Measurements from ENCODE around the gene CHIC1. TPM values are rescaled to one million over a fixed set of nuclear protein-coding genes. Genes with fewer than 3 reads are reported as not detected.
"Not testable (repeated sequence)": the region's sequence is repeated elsewhere in the genome, so short reads cannot be mapped to it uniquely, and the experiment has no call there.

The CHIC1 gene
- total RNA-seq, 2 donors from 2014 or later, result 3.0 to 8.3 TPM

- TF ChIP-seq POLR2A (IDR thresholded peaks at IDR 0.05) (no peak), CTCF (IDR thresholded peaks at IDR 0.05) (no peak)
- no peak for DNase-seq
- intact Hi-C loops (cut with DNase I), result no loop called here
- H3K4me3 ChIP-seq, result no peak overlapping the region
- 77% methylated on average over 3 of the region's 5 CpGs; no CpG with 5 or more reads in 1 of the 2 donors for WGBS, 2 donors
- H3K27me3 ChIP-seq, result no peaks in the 10 kb centered on the region
- no peaks in the 10 kb centered on the region for H3K4me1 ChIP-seq
- ATAC-seq, result no peak
- no peaks in the 10 kb centered on the region for H3K9me3 ChIP-seq
- no peak overlapping the region for H3K27ac ChIP-seq
- no peaks in the 10 kb centered on the region for H3K36me3 ChIP-seq (replicated peaks in 1 of 2; ENCODE audit: insufficient read depth in 1 of 2, low read depth in 2 of 2)
These were observed 105.8 kb downstream of the CHIC1 start for GRCh38 chrX:73668779-73669178.

GRCh38 chrX:73681408-73681807 is 118.4 kb downstream of the CHIC1 start:
- no peak overlapping the region for H3K4me3 ChIP-seq
- ATAC-seq (no peak), DNase-seq (no peak)
- H3K36me3 ChIP-seq (replicated peaks in 1 of 2; ENCODE audit: insufficient read depth in 1 of 2, low read depth in 2 of 2), result no peaks in the 10 kb centered on the region
- no peaks in the 10 kb centered on the region for H3K4me1 ChIP-seq
- no peaks in the 10 kb centered on the region for H3K27me3 ChIP-seq
- no peak for TF ChIP-seq POLR2A (IDR thresholded peaks at IDR 0.05)
- no peak for TF ChIP-seq CTCF (IDR thresholded peaks at IDR 0.05)
- no peaks in the 10 kb centered on the region for H3K9me3 ChIP-seq
- intact Hi-C loops (cut with DNase I), result no loop called here
- H3K27ac ChIP-seq, result no peak overlapping the region

- ATAC-seq (no peak), DNase-seq (no peak)
- H3K9me3 ChIP-seq, result no peaks in the 10 kb centered on the region
- no peak for TF ChIP-seq POLR2A (IDR thresholded peaks at IDR 0.05)
- TF ChIP-seq CTCF (IDR thresholded peaks at IDR 0.05), result no peak
- no peaks in the 10 kb centered on the region for H3K27me3 ChIP-seq
- intact Hi-C loops (cut with DNase I), result no loop called here
- no peak overlapping the region for H3K27ac ChIP-seq
- no peak overlapping the region for H3K4me3 ChIP-seq
- WGBS, 2 donors, result 90 to 91% methylated on average over 3 of the region's 3 CpGs
- H3K4me1 ChIP-seq, result no peaks in the 10 kb centered on the region
- no peaks in the 10 kb centered on the region for H3K36me3 ChIP-seq (replicated peaks in 1 of 2; ENCODE audit: insufficient read depth in 1 of 2, low read depth in 2 of 2)
These were observed 120.4 kb downstream of the CHIC1 start for GRCh38 chrX:73683236-73683859.

- 73 to 90% methylated on average over 1 of the region's 1 CpG for WGBS, 2 donors
- H3K27ac ChIP-seq; H3K4me3 ChIP-seq; H3K9me3 ChIP-seq; H3K4me1 ChIP-seq; H3K36me3 ChIP-seq (replicated peaks in 1 of 2; ENCODE audit: insufficient read depth in 1 of 2, low read depth in 2 of 2); ATAC-seq; intact Hi-C loops (cut with DNase I); H3K27me3 ChIP-seq; DNase-seq: not testable (repeated sequence)
These were observed 144.0 kb downstream of the CHIC1 start for GRCh38 chrX:73707014-73707413.

GRCh38 chrX:73728602-73729001 is 165.6 kb downstream of the CHIC1 start:
- Histone ChIP-seq H3K9me3 (no peaks in the 10 kb centered on the region), H3K4me3 (no peak overlapping the region), H3K4me1 (no peaks in the 10 kb centered on the region), H3K36me3 (replicated peaks in 1 of 2; ENCODE audit: insufficient read depth in 1 of 2, low read depth in 2 of 2) (no peaks in the 10 kb centered on the region), H3K27ac (no peak overlapping the region), H3K27me3 (no peaks in the 10 kb centered on the region)
- DNase-seq (no peak), ATAC-seq (no peak)
- 43 to 58% methylated on average over 2 of the region's 2 CpGs for WGBS, 2 donors
- intact Hi-C loops (cut with DNase I), result no loop called here
- TF ChIP-seq POLR2A (IDR thresholded peaks at IDR 0.05), result no peak
- no peak for TF ChIP-seq CTCF (IDR thresholded peaks at IDR 0.05)

Other genes starting within 250 kb of the CHIC1 start
- not detected for gene CDX4, start 116.1 kb upstream of the CHIC1 start, total RNA-seq